DMS153 treated with DMSO at 0.1 percent for 48 hours (cell line): ENCODE results near the gene ENGASE.

Source experiments
- DNase-seq: peaks from one replicate; lab custom pipeline; 2025; ENCODE audit not compliant: unreplicated experiment; lab: John Stamatoyannopoulos, UW

The ENGASE gene

GRCh38 chr17:79079421-79080200, 5.0 kb downstream of the ENGASE start:
- DNase-seq = no peak

DNA sequence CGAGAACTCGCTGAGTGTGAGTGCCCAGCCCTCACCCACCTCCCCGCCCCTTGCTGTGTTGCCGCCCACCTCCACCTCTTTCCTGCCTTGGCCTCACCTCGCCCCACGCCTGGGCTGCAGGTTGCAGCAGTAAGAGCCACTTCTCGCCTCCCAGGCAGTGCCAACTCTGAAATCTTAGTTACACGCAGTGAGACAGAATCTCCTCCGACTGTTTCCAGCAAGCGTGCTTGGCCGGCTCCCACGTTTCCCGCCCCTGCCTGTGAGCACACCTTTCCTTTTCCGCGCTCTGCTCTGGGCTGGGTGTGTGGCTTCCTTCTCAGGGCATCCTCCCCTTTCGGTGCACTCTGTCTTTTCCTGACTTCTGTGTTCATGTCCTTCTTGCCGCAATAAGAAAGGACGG, 5.7 kb downstream of the ENGASE start:
- no peak for DNase-seq

DNA sequence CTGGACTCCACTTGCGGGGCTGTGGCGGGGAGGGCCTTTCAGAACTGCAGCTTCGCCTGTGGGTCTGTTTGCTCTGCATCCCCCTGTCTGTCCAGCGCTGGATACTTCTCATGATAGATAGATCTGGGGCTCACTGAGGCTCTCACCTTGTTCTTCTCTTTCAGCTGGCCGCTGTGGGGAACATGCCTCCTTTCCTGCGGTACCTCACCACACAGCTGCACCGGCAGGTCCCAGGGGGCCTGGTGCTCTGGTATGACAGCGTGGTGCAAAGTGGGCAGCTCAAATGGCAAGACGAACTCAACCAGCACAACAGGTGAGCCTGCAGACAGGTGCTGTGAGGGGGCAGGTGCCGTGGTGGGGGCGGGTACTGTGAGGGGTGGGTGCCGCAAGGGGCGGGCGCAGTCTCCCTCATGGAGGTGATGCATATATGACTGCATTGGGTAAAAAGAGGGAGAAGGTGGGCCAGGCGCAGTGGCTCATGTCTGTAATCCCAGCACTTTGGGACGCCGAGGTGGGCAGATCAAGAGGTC, 6.2 kb downstream of the ENGASE start:
- DNase-seq = no peak

GRCh38 chr17:79081571-79082276, 7.1 kb downstream of the ENGASE start:
- no peak for DNase-seq

DNA sequence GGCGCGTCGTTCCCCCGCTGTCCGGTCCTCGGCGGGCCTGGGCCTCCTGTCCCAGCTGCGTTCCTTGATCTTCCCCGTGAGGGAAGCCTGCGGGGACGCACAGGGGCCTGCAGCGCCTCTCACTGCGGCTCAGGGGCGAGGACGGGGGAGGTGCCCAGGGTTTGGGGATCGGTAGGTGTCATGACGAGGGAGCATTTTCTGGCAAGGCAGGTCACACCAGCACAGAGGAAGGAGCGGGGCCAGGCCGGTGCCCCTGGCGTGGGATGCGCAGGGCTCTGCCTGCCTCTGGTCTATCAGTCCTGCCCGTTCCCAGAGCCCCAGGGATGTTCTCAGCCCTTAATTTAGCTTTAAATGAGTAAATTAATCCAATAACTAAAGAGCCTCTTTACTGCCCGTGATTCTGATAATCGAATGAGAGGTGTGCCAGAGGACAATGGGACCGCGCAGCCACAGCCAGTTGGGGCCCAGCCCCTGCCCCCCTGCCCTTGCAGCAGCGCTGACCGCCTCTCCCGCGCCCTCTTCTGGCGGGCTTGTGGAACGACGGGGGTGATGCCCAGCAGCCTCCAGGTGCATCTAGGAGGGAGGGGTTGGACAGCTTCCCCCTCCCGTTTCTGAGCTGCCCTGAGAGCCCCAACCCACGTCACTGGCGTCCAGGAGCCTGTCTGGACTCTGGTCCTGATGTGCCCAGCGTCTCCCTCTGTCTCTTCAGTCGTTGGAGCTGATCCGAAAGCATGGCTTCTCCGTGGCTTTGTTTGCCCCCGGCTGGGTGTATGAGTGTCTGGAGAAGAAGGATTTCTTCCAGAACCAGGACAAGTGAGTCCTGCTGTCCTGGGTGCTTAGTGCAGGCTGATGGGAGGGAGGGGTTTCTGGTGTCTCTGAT, 7.9 kb downstream of the ENGASE start:
- DNase-seq = no peak

DNA sequence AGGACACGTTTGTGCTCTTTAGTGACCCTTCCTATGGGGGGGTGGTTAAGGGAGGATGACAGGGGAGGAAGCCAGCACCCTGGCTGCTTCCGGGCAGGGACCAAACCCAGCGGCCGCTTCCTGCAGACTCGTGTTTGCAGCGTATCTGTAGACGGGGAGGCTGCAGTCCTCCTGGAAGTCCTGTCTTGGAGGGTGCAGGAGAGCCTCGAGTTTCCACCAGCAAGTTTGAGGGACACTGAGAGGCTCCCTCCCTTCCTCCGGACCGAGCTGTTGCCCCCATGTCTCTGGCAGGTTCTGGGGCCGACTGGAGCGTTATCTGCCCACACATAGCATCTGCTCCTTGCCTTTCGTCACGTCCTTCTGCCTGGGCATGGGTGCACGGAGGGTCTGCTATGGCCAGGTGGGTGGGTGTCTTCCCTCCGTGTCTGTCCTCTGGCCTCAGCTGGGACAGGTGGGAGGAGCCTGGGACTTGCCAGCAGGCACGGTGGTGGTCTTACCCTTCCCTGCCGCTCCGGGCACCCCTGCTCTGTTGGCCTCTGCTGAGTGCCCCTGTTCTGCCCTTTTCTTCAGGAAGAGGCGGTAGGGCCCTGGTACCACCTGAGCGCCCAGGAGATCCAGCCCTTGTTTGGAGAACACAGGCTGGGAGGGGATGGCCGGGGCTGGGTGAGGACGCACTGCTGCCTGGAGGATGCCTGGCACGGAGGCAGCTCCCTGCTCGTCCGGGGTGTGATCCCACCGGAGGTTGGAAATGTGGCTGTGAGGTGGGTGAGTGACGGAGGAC, 8.8 kb downstream of the ENGASE start:
- DNase-seq = no peak

- no peak for DNase-seq
Observed at GRCh38 chr17:79084291-79085153, 9.9 kb downstream of the ENGASE start.

- DNase-seq = no peak
Observed at GRCh38 chr17:79085154-79085920, 10.7 kb downstream of the ENGASE start.

- DNase-seq = no peak
Observed at GRCh38 chr17:79085921-79086551, 11.4 kb downstream of the ENGASE start.

GRCh38 chr17:79086609-79087427, 12.2 kb downstream of the ENGASE start:
- DNase-seq = no peak

- DNase-seq = peak; percentile 47
Observed at GRCh38 chr17:79087428-79088143, 13.0 kb downstream of the ENGASE start.

DNA sequence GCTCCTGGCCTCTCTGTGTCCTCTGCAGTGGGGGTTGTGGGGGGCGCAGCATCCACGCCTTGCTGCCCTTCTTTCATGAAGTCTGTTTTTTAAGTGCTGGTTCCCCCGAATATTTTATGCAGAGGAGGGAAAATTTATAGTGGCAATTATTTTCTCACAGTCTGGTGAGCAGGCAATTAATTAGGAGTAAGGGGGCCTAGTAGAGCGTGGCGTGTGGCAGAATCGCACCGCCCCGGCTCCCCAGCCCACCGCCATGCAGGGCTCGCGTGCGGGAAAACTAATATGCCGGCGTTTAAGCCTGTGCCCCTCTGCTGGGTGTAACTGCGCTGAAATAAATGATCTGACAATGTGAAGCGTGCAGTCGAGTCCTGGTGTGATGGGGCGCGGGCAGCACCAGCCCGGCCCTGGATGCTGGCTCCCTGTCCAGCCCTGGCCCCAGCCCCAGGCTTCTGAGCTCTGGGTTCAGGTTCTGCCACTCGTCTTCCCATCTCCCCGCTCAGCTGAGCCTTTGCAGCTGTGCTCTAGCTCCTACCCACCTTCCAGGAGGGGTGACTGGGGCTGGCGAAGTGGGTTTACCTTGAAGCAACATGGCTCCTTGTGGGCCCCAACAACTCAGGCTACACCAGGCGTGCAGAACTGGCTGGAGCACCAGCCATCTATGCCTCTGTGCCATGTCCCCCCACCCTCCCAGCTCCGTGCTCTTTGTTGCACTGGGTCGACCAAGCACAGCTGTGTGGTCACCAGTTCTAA, 13.8 kb downstream of the ENGASE start:
- no peak for DNase-seq

DNA sequence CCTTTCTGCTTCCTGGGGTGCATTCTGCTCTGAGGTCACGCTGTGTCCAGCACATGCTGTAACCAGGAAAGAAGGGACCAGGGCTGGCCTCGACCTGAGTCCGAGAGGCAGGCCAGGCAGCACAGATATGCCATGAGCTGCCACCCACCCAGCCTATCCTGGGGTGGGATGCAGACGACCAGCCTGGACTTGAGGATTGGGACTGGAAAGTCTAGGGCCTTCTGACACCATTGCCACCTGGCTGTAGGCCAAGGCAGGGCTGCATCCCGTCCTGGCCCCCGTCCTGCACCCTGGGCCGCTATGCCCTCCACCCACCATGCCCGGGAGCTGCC, 14.3 kb downstream of the ENGASE start:
- DNase-seq = no peak

GRCh38 chr17:79089720-79090442, 15.3 kb downstream of the ENGASE start:
- no peak for DNase-seq

DNA sequence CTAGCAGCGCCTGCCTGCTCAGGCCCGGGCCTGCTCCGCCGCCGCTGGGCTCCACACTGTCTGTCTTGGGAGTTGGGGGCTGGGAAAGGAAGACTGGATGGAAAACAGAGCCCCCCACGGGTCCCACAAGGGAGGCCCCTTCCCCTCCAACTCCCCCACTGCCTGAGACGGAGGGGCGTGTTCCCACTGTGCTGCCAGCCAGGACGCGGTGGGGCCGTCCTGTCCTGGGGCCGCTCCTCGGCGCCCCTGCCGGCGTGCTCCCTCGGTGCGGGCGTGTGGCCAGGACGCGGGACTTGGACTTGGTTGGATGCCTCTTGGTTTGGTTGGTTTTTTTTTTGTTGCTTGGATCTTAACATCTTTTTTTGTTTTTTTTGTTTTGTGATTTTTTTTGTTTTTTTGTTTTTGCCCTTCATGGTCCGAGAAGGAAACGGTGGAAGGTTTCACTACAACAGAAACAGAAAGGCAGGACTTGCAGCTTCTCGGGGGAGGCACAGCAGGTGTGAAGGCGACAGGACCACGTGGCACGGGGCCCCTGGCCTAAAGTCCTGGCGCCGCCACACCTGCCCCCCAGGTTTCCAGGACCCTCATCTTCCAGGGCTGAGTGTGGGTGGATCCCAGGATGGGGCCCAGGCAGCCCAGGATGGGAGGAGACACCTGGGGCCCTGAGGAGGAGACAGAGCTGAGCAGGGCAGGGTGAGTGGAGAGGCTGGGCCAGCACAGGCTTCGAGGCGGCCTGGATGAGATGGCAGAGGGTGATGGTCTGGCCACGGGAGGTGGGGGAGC, 16.0 kb downstream of the ENGASE start:
- no peak for DNase-seq
